ENCODE measurements around the gene ARG2. TPM values are rescaled to one million over a fixed set of nuclear protein-coding genes. Genes with fewer than 3 reads are reported as not detected.

ARG2 gene
- total RNA-seq, 1 experiment from 2014 or later, result 11.2 TPM

DNA sequence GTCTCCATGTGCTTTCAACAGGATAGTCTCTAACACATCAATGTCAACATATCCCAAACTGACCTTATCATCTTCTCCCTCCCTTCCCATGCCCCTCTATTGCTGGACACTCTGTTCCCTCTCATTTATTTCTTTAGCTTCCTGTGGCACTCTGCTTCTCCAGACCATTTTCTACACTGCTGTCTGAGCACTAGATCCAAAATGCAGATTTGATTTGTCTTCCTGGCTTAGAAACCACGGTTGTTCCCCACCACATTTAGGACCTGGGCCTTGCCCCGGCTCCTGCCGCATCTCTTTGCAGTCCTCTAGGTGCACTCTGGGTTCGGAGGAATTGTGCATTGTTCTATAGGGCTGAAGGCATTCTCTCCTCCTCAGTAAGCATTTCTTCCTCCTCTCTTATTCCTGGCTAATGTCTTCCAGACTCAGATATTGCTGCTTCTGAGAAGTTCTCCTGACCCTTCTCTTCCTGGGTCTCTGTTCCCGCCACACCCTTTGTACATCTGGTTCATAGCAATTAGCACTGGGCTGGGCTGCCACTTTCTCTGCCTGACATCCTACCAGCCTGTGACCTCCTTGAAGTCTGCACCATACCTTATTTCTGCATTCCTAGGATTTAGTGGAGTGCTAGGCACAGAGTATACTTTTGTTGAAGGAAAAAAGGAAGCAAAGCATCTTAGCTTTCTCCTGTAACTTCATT, 13.9 kb downstream of the ARG2 start:
- CTCF ChIA-PET, result no interaction called here
- BruUV-seq (replicated peaks), result no TSS peak
- Mint-ChIP-seq H3K9me3 (ENCODE audit: low read depth, unreplicated experiment) (no peaks in the 10 kb centered on the region), H3K36me3 (ENCODE audit: insufficient read depth, unreplicated experiment) (no peaks in the 10 kb centered on the region), H3K27ac (ENCODE audit: unreplicated experiment) (no peak overlapping the region), H3K4me1 (ENCODE audit: low read depth, unreplicated experiment) (no peaks in the 10 kb centered on the region), H3K27me3 (ENCODE audit: unreplicated experiment) (no peaks in the 10 kb centered on the region), H3K4me3 (ENCODE audit: low read depth, unreplicated experiment) (no peak overlapping the region)
- TF ChIP-seq, protein P1, sequence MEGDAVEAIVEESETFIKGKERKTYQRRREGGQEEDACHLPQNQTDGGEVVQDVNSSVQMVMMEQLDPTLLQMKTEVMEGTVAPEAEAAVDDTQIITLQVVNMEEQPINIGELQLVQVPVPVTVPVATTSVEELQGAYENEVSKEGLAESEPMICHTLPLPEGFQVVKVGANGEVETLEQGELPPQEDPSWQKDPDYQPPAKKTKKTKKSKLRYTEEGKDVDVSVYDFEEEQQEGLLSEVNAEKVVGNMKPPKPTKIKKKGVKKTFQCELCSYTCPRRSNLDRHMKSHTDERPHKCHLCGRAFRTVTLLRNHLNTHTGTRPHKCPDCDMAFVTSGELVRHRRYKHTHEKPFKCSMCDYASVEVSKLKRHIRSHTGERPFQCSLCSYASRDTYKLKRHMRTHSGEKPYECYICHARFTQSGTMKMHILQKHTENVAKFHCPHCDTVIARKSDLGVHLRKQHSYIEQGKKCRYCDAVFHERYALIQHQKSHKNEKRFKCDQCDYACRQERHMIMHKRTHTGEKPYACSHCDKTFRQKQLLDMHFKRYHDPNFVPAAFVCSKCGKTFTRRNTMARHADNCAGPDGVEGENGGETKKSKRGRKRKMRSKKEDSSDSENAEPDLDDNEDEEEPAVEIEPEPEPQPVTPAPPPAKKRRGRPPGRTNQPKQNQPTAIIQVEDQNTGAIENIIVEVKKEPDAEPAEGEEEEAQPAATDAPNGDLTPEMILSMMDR (IDR thresholded peaks at IDR 0.05; ENCODE audit: unreplicated experiment), result no peak
- intact Hi-C loops (cut with micrococcal nuclease; ENCODE audit: unreplicated experiment), result no loop called here
- no peak for DNase-seq

GRCh38 chr14:67636361-67636919, 16.7 kb downstream of the ARG2 start:
- intact Hi-C loops (cut with micrococcal nuclease; ENCODE audit: unreplicated experiment), result no loop called here
- Mint-ChIP-seq H3K9me3 (ENCODE audit: low read depth, unreplicated experiment) (no peaks in the 10 kb centered on the region), H3K27ac (ENCODE audit: unreplicated experiment) (no peak overlapping the region), H3K27me3 (ENCODE audit: unreplicated experiment) (no peaks in the 10 kb centered on the region), H3K4me3 (ENCODE audit: low read depth, unreplicated experiment) (no peak overlapping the region), H3K4me1 (ENCODE audit: low read depth, unreplicated experiment) (no peaks in the 10 kb centered on the region), H3K36me3 (ENCODE audit: insufficient read depth, unreplicated experiment) (no peaks in the 10 kb centered on the region)
- TF ChIP-seq, protein P1 (IDR thresholded peaks at IDR 0.05; ENCODE audit: unreplicated experiment), result no peak
- DNase-seq, result no peak
- no TSS peak for BruUV-seq (replicated peaks)
- CTCF ChIA-PET, result interaction anchor here (0.7 kb wide), 1 partner anchor 130 kb away, joined by 3 read pairs; no protein-coding TSS in a partner anchor

DNA sequence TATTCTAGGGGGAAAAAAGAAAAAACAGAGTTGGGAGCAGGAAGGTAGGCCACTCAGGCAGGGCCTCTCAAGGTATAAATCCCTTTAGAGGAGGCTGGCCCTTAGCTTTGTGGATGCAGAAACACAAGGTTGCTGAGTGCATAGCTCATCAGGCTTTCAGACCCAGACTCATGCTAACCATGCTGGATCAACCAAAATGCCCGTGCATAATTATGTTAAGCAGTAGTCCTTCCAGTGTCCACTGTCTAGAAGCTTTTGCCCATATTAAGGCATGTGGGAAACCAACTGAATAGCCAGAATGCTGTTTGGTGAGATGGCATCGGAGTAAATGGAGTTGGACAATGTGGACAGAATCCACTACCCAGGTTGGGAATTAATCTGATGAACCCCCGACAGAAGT, 18.9 kb downstream of the ARG2 start:
- no TSS peak for BruUV-seq (replicated peaks)
- no peaks in the 10 kb centered on the region for H3K4me1 Mint-ChIP-seq (ENCODE audit: low read depth, unreplicated experiment)
- H3K36me3 Mint-ChIP-seq (ENCODE audit: insufficient read depth, unreplicated experiment), result no peaks in the 10 kb centered on the region
- no peaks in the 10 kb centered on the region for H3K9me3 Mint-ChIP-seq (ENCODE audit: low read depth, unreplicated experiment)
- TF ChIP-seq, protein P1 (IDR thresholded peaks at IDR 0.05; ENCODE audit: unreplicated experiment), result no peak
- intact Hi-C loops (cut with micrococcal nuclease; ENCODE audit: unreplicated experiment), result no loop called here
- H3K27me3 Mint-ChIP-seq (ENCODE audit: unreplicated experiment), result no peaks in the 10 kb centered on the region
- CTCF ChIA-PET, result no interaction called here
- H3K4me3 Mint-ChIP-seq (ENCODE audit: low read depth, unreplicated experiment), result no peak overlapping the region
- DNase-seq, result no peak
- H3K27ac Mint-ChIP-seq (ENCODE audit: unreplicated experiment), result no peak overlapping the region

- H3K27me3 Mint-ChIP-seq (ENCODE audit: unreplicated experiment), result no peaks in the 10 kb centered on the region
- BruUV-seq (replicated peaks), result no TSS peak
- CTCF ChIA-PET, result no interaction called here
- intact Hi-C loops (cut with micrococcal nuclease; ENCODE audit: unreplicated experiment), result no loop called here
- TF ChIP-seq, protein P1 (IDR thresholded peaks at IDR 0.05; ENCODE audit: unreplicated experiment), result no peak
- H3K27ac Mint-ChIP-seq (ENCODE audit: unreplicated experiment), result no peak overlapping the region
- no peaks in the 10 kb centered on the region for H3K4me1 Mint-ChIP-seq (ENCODE audit: low read depth, unreplicated experiment)
- H3K36me3 Mint-ChIP-seq (ENCODE audit: insufficient read depth, unreplicated experiment), result peaks cover 7% of the 10 kb centered on the region
- no peak overlapping the region for H3K4me3 Mint-ChIP-seq (ENCODE audit: low read depth, unreplicated experiment)
- DNase-seq, result no peak
- no peaks in the 10 kb centered on the region for H3K9me3 Mint-ChIP-seq (ENCODE audit: low read depth, unreplicated experiment)
These were observed 21.8 kb downstream of the ARG2 start for GRCh38 chr14:67641480-67641879.

All from Calu3 (cell line).